Iris pigment epithelial cell (primary cell): ENCODE results near the gene PDZD8.
"Not testable (repeated sequence)": the region's sequence is repeated elsewhere in the genome, so short reads cannot be mapped to it uniquely, and the experiment has no call there.

Experiments
- DNase-seq: peaks from one replicate; pipeline ENCODE4 v3.0.0-alpha.2; 2011; ENCODE audit warnings: low read depth

Gene PDZD8

DNA sequence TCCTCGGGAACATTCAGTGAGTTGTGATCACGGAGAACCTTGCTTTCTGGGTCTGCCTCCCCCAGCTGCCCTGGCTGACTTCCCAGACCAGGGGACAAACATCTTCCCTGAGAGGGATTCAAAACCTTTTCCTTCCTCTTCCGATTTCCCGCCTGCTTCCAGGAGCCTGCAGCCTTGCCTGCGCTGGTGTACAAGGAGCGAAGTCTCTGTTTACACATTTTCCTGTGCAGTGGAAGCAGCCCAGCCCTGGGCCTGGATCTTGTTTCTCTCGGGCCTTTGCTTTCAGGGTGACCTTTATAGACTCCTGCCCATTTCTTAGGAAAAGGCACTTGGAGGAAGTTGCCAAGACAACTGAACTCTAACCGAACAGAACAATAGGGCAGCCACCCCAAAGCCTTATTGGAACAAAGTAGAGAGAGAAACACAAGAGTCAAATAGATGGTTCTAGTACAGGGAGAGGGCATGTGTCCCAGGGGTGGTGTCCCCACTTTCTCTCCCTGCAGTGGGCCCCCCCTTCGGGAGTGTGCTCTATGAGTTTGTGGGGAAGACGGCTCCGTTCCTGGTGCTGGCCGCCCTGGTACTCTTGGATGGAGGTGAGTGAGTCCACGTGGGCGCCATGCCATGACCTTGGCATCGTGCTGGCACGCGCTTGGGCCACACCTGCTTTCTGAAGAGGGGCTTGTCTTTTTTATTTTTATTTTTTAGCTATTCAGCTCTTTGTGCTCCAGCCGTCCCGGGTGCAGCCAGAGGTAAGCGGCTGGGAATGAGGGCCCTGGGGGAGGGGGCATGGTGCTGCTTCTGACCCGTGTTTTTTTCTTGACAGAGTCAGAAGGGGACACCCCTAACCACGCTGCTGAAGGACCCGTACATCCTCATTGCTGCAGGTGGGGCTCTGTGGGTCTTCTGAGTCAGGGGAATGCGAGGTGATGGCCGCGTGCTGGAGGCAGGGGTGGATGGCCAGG lies 120.2 kb downstream of the PDZD8 start:
- no peak for DNase-seq

DNA sequence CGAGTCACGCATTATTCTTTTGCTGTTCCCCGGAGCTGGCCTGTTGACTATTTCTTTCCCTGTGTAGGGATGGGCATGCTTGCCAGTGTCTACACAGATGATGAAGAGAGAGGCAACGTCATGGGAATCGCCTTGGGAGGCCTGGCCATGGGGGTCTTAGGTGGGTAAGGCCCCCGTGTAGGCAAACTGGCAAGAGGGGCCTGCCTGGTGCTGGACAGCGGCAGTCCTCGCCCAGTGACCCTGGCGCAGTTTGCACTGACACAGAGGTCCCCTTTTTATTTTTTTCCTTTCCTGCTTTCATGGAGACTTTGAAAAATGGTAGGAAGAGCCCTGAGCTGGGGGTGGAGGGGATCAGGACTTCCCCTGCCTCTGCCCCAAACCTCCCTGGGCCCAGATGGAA lies 120.9 kb downstream of the PDZD8 start:
- no peak for DNase-seq

DNA sequence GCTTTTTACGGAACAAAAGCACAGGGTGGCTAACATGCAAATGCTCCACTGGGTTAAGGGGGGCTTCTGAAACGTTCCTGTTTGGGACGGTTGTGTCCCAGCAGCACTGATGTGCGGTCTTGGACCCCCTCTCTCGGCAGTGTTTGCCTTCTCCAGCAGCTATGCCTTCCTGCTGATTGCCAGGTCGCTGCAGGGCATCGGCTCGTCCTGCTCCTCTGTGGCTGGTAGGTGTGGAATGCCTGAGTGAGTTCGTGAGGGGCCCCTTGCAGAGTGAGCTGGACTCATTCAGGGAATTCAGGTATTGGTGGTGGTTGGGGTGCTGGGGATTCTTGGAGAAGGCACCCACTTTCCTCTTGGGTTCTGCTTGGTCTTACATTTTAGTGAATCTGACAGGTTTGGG lies 121.3 kb downstream of the PDZD8 start:
- no peak for DNase-seq

DNA sequence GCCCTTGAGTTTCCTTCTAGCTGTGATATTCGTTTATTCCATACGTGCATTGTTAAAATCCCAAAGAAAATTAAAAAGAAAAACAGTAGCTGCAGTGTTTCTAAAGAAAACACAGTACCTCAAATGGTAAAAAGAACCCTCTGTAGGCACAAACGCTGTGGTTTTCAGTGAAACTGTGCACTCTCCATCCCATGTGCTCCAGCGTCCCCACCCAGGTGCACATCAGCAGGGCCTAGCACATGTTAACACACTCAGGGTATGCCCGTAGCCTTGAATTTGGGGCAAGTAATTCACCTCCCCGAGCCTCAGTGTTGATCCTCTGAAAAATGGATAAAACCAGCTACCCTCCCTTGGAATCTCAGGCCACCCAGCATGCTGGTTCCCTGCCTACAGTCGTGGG lies 124.8 kb downstream of the PDZD8 start:
- DNase-seq: no peak

DNA sequence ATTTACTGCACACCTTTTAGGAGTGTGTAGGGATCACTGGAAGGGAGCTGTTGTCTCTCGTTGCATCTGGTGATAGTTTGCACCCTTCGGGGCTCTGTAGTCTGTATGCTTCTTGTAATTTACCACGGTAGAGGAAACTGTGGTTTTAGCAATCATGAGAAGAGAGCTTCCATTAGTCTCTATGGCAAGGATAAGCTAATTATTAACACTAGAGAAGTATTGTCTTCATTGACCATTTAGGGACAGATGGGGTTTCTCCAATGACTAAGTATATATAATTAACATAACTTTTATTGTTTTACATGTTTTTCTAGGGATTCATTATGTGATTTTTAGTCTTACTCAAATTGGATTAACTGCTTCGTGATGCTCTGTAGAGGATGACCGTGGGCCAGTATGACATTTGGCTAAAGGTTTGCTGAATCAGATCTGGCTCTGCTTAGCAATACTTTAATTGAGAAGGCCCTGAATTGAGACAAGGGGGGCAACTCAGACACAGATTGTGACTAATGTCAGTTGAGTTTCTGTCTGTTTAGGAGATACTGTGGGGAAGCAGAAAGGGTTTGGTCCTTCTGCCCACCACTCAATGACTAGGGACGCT lies 125.6 kb downstream of the PDZD8 start:
- DNase-seq: no peak

DNA sequence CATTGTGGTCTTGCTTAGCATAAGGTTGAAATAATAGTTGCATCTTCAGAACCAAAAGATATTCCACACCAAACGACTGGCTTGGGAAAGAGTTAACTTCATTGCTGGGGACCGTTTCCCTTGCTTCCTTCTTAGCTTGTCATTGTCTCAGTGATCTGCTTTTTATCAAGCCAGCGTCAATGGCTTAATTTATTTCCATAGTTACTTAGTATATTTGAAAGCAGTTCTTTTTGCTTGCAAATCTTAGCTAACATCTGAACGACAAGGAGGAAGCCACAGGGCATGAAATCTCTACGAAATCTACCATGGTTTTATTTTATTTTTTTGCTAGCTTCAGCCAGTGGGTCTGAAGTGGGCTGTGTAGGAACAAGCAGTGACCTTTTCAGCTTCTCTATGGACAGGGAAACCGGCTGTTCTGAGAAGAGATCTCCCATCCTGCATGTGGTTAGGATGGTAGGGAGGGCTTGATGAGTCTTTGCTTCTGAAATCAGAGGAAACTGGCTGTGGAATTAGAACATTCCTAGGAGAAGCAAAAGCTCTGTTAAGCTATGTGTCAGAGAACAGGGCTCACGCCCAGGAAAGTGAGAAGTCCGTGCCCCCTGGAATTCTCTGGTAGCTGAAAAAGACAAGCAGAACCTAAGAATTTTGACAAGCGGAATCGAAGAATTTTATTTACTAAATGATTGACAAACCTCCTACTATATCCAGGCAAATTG lies 126.3 kb downstream of the PDZD8 start:
- no peak for DNase-seq

DNA sequence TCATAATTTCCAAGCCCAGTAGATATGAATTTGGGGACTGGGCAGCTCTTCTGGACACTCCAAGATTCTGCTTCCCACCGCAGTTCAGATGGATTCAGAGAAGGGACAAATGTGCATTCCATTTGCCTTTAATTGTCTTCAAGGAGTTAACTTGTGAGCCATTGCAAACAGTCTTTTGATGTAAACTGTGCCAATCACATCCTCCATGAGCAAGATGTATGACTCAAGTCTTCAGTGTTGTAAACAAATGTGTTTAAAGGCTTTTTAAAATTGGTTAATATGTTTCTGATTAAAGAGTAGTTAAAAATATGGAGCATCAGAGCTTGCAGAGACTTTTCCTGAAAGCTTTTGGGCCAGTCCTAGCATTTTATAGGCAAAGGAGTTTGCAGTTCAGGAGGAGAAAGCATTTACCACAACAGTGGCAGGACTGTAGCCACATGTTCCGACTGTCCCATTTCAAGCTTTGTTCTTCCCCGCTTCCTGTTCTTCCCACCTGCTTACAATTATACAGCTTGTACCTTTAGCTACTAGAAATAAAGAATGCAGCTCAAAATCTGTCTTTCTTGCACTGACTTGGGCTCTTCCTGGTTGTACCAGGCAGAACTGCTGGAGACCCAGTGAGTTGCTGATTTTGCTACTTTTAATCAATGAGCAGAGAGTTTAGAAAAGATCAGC lies 128.1 kb downstream of the PDZD8 start:
- DNase-seq: peak; percentile 36

DNA sequence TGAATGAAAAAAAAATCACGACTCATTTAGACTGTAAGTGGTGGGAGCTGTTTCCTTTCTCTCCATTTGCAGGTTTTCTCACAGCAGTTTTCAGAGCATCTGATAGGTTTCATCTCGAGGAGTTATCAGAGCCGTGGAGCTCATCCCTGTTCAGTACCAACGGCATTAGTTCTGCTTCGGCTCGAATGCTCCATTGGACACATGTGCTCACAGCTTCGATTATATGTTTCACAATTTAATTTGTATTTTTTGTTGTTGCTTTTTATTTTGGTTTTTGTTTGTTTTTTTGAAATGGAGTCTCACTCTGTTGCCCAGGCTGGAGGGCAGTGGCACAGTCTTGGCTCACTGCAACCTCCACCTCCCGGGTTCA lies 132.8 kb downstream of the PDZD8 start:
- DNase-seq: no peak

DNA sequence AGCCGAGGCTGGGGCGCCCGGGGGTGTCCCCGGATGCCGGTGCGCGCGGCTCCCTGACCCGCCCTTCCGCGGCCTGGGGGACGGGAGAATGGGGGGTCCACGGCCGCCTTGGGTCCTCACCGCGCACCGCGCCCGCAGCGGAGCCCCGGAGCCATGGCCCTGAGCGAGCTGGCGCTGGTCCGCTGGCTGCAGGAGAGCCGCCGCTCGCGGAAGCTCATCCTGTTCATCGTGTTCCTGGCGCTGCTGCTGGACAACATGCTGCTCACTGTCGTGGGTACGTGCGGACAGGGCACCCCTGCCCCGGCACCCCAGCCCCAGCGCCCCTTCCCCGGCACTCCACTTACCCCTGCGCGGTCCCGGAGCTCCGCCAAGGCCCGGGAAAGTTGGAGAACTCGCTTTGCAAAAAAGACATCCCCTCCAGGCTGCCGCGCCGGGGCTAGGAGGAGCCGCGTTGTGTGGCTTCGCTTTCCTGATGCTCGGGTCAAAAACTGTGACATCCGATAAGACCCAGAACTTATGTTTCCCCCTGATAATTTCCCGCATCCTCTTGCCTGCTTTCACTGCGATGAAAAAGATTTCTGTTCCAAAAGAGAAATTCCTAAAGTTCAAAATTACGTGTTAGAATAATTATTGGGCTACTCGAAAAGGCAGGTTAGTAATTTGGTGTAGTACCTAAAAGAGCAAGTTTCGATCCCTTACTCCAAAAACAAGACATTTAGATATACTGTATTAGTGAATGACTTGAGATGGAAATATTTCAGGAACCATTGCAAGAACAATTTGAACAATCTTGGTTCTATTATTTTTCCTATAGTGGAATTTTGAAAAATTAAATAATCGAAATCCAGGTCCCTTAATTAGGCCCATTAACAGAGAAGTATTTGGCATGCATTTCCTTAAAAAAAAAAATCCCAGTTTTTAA lies 133.4 kb downstream of the PDZD8 start:
- DNase-seq: peak; percentile 11

DNA sequence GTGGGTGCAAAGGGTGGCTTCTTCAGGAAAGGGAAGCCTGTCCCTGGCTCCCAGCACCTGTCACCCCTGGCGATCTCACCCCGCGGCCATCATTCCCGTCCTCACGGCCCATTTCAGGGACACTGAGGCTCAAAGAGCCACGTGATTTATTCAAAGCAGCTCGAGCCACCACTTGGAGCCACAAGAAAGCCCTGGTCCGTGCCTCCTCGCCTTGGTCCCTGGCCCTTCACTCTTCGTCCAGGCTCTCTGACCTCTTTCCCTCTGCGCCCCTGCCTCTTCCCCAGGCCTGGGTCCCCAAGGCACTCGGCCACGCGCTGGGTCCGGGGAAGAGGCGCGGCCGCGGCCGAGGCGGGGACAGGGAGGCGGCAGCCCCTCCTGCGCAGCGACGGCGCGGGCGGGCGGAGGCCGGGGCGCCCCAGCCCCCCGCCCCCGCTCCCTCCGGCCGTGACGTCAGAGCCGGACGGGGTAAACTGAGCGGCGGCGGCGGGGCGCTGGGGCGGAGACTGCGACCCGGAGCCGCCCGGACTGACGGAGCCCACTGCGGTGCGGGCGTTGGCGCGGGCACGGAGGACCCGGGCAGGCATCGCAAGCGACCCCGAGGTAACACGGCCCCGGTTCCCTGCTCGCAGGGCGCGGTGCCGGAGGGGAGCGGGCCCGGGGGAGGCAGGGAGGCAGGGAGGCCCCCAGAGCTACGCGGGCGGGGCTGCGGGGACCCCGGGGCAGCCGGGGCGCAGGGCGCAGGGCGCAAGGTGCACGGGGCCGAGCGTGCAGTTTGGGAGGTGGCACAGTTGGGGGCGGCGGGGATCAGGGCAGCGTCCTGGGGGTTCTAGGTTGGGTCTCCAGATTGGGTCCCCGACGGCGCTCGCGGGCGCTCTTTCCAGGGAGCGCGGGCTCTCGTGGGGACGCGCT lies 134.4 kb downstream of the PDZD8 start, which contains the start of gene SLC18A2:
Gene SLC18A2, plus strand, starts transcription at position 494 of the 909 bp plus-strand sequence. CDS start 580 bp downstream, outside the sequence.
- DNase-seq: no peak

DNA sequence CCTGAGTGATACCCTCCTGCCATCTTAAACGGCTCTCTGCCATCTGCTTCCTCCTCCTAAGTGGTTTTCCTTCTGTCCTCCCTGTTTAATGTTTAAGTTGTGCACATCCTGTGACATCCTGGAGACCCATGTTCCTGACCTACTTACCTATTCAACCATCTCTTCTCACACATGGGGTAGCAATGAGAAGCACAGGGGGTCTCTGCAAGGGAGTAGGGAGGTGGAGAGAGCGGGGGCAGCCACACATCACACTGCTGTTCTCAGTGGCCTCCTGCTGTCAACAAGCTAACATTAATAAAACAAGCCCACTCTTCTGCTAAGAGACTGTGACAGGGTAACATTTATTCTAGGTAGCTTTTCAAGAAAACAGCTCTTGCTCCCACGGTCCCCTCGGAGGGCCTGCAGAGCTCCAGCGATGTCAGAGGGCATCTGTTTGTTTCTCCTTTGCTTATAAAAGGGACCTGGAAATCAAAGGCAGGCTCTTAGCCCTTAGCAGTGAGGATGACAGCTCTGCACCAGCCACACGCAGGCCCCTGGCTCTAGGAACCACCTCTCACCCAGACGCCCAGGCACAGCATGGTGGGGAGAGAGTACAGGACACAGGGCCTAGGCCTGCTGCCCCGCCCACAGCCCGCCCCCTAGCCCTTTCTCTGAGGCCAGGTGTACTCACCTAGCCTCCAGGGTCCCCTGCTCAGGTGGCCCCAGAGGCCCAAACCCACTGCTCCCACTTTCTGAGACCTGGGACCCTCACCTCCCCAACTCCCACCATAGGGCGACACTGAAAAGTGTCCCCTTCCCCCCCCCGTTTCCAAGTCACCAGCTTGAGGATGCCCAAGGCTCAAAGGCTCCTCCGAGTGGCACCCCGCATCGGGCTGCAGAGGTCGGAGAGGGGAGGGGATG lies 135.3 kb downstream of the PDZD8 start:
- no peak for DNase-seq

DNA sequence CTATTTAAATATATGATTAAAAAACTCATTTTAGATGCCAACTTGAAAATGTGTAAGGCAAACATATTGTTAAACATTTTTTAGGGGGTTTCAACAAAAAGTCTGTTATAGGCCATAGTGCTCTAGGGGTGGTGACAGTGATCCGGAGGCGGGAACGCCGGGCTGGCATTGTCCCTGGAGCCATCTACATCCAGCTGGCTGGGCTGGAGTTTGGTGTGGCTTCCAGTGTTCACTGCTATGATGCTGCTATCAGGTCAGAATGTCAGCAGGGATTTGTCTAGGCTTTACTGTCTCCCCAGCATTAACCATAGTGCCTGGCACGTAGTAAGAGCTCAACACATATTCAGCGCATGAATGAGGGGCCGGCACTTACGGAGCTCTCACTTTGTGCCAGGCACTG lies 136.2 kb downstream of the PDZD8 start:
- no peak for DNase-seq

DNA sequence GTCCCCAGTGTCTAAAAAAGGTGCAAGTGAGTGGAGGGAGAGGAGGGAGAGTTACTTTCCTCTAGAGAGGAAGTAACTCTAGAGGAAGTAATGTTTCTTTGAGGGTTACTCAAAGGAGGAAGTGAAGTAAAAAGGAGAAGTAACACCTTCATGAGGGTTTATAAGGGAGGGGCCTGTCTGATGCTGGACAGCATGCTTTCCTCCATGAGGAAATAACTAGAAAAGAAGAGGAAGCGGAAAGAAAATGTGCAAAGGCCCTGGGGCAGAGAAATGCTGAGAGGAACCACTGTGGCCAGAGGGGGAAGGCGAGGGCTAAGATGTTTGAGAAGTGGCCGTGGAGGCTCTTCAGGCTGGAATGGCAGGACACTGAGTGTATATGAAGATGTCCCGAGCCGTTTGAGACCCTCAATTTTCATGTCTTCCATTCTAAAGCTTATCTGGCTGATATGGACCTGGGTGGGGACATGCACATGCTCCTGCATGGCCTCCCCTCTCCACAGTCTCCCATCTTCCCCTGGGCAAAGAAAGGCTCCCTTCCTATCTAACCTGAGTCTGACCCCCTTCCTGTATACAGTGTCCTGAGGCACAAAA lies 137.7 kb downstream of the PDZD8 start:
- no peak for DNase-seq

DNA sequence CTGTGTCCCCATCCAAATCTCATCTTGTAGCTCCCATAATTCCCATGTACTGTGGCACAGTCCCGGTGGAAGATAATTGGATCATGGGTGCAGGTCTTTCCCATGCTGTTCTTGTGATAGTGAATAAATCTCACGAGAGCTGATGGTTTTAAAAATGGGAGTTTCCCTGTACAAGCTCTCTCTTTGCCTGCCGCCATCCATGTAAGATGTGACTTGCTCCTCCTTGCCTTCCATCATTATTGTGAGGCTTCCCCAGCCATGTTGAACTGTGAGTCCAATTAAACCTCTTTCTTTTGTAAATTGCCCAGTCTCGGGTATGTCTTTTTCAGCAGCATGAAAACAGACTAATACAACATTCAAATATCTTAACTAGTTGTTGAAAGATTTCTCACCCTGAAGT lies 145.1 kb downstream of the PDZD8 start:
- DNase-seq: not testable (repeated sequence)

DNA sequence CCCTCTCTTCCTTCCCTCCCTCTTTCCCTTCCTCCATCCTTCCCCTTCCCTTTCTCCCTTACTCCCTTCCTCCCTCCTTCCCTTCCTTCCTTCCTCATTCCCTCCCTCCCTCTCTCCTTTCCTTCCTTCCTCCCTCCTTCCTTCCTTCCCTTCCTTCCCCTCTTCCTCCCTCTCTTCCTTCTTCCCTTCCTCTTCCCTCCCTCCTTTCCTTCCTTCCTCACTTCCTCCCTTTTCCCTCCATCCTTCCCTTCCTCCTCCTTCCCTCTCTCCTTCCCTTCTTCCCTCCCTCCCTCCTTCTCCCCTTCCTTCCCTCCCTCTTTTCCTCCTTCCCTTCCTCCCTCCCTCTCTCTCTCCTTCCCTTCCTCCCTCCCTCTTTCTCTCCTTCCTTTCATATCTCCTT lies 147.0 kb downstream of the PDZD8 start:
- no peak for DNase-seq
